GM12891 (cell line): ENCODE data around the gene SNX32.

Source experiments
- PAX5 ChIP-seq: IDR thresholded peaks from 2 replicates; pipeline ENCODE4 v1.6.1; 2011; ENCODE audit warnings: low read length, moderate library complexity, mild to moderate bottlenecking; ENCODE audit not compliant: insufficient read depth, severe bottlenecking
- POLR2A ChIP-seq: IDR thresholded peaks from 2 replicates; pipeline ENCODE4 v1.6.1; 2011; ENCODE audit warnings: low read depth, low read length, control low read depth
- POLR2AphosphoS5 ChIP-seq: IDR thresholded peaks from 2 replicates; pipeline ENCODE4 v1.6.1; 2011; ENCODE audit warnings: low read depth, low read length, control low read depth
- SPI1 ChIP-seq: IDR thresholded peaks from 2 replicates; pipeline ENCODE4 v1.6.1; 2011; ENCODE audit warnings: low read depth, low read length, control low read depth
- TAF1 ChIP-seq: IDR thresholded peaks from 2 replicates; pipeline ENCODE4 v1.6.1; 2011; ENCODE audit warnings: low read depth, low read length, control low read depth

- TF ChIP-seq POLR2A (no peak), POLR2AphosphoS5 (no peak), PAX5 (peak; percentile 59), TAF1 (no peak), SPI1 (no peak)
These were observed 15.7 kb upstream of the SNX32 start for GRCh38 chr11:65817835-65818680.
